Measurements from ENCODE around the gene CNPY4. TPM values are rescaled to one million over a fixed set of nuclear protein-coding genes. Genes with fewer than 3 reads are reported as not detected.

CNPY4 gene
- total and polyA plus RNA-seq, 2 experiments from 2014 or later = 13.8 to 18.4 TPM

- TF ChIP-seq CTCF (IDR thresholded peaks at IDR 0.05; ENCODE audit: low read depth, low read length) = no peak
- Histone ChIP-seq H3K27ac (no peak overlapping the region), H3K27me3 (no peaks in the 10 kb centered on the region), H3K36me3 (peaks cover 84% of the 10 kb centered on the region), H3K4me1 (ENCODE audit: low read depth) (peaks cover 2% of the 10 kb centered on the region), H3K4me3 (no peak overlapping the region), H3K9me3 (ENCODE audit: low read depth) (no peaks in the 10 kb centered on the region)
- no peak for DNase-seq (ENCODE audit: low read depth in 1 of 2, low spot score in 1 of 2)
Observed at GRCh38 chr7:100093925-100094486, 25.4 kb upstream of the CNPY4 start.

GRCh38 chr7:100095289-100095688 lies 24.1 kb upstream of the CNPY4 start:
- DNase-seq (ENCODE audit: low read depth in 1 of 2, low spot score in 1 of 2) = no peak
- no peak for TF ChIP-seq CTCF (IDR thresholded peaks at IDR 0.05; ENCODE audit: low read depth, low read length)
- H3K9me3 ChIP-seq (ENCODE audit: low read depth) = no peaks in the 10 kb centered on the region
- no peak overlapping the region for H3K27ac ChIP-seq
- H3K4me1 ChIP-seq (ENCODE audit: low read depth) = no peaks in the 10 kb centered on the region
- peaks cover 85% of the 10 kb centered on the region for H3K36me3 ChIP-seq
- H3K4me3 ChIP-seq = no peak overlapping the region
- no peaks in the 10 kb centered on the region for H3K27me3 ChIP-seq

- H3K27me3 ChIP-seq = no peaks in the 10 kb centered on the region
- H3K4me3 ChIP-seq = no peak overlapping the region
- H3K4me1 ChIP-seq (ENCODE audit: low read depth) = no peaks in the 10 kb centered on the region
- peaks cover 81% of the 10 kb centered on the region for H3K36me3 ChIP-seq
- TF ChIP-seq CTCF (IDR thresholded peaks at IDR 0.05; ENCODE audit: low read depth, low read length) = no peak
- no peaks in the 10 kb centered on the region for H3K9me3 ChIP-seq (ENCODE audit: low read depth)
- no peak for DNase-seq (ENCODE audit: low read depth in 1 of 2, low spot score in 1 of 2)
- no peak overlapping the region for H3K27ac ChIP-seq
Observed at GRCh38 chr7:100095704-100096103, 23.7 kb upstream of the CNPY4 start.

- H3K36me3 ChIP-seq = peaks cover 51% of the 10 kb centered on the region
- H3K9me3 ChIP-seq (ENCODE audit: low read depth) = no peaks in the 10 kb centered on the region
- TF ChIP-seq CTCF (IDR thresholded peaks at IDR 0.05; ENCODE audit: low read depth, low read length) = no peak
- no peak overlapping the region for H3K27ac ChIP-seq
- H3K27me3 ChIP-seq = no peaks in the 10 kb centered on the region
- no peak overlapping the region for H3K4me3 ChIP-seq
- no peaks in the 10 kb centered on the region for H3K4me1 ChIP-seq (ENCODE audit: low read depth)
- no peak for DNase-seq (ENCODE audit: low read depth in 1 of 2, low spot score in 1 of 2)
Observed at GRCh38 chr7:100098913-100099312, 20.5 kb upstream of the CNPY4 start.

- DNase-seq (ENCODE audit: low read depth in 1 of 2, low spot score in 1 of 2) = no peak
- no peak for TF ChIP-seq CTCF (IDR thresholded peaks at IDR 0.05; ENCODE audit: low read depth, low read length)
- H3K36me3 ChIP-seq = peaks cover 46% of the 10 kb centered on the region
- no peaks in the 10 kb centered on the region for H3K9me3 ChIP-seq (ENCODE audit: low read depth)
- H3K4me3 ChIP-seq = peak overlapping the region; percentile 86
- no peaks in the 10 kb centered on the region for H3K27me3 ChIP-seq
- no peaks in the 10 kb centered on the region for H3K4me1 ChIP-seq (ENCODE audit: low read depth)
- no peak overlapping the region for H3K27ac ChIP-seq
Observed at GRCh38 chr7:100099452-100099851, 20.0 kb upstream of the CNPY4 start.

All from cardiac muscle cell (in vitro differentiated cells and primary cell).